ENCODE data around the gene OR11H6. TPM values are rescaled to one million over a fixed set of nuclear protein-coding genes. Genes with fewer than 3 reads are reported as not detected.

The OR11H6 gene
- total and polyA plus RNA-seq, 9 of the 15 experiments (the other 6 are each of a cell fraction or from before 2014, with no cell fraction given): not detected

GRCh38 chr14:20262642-20263128 lies 39.2 kb downstream of the OR11H6 start (continued):
- TF ChIP-seq, protein P1, sequence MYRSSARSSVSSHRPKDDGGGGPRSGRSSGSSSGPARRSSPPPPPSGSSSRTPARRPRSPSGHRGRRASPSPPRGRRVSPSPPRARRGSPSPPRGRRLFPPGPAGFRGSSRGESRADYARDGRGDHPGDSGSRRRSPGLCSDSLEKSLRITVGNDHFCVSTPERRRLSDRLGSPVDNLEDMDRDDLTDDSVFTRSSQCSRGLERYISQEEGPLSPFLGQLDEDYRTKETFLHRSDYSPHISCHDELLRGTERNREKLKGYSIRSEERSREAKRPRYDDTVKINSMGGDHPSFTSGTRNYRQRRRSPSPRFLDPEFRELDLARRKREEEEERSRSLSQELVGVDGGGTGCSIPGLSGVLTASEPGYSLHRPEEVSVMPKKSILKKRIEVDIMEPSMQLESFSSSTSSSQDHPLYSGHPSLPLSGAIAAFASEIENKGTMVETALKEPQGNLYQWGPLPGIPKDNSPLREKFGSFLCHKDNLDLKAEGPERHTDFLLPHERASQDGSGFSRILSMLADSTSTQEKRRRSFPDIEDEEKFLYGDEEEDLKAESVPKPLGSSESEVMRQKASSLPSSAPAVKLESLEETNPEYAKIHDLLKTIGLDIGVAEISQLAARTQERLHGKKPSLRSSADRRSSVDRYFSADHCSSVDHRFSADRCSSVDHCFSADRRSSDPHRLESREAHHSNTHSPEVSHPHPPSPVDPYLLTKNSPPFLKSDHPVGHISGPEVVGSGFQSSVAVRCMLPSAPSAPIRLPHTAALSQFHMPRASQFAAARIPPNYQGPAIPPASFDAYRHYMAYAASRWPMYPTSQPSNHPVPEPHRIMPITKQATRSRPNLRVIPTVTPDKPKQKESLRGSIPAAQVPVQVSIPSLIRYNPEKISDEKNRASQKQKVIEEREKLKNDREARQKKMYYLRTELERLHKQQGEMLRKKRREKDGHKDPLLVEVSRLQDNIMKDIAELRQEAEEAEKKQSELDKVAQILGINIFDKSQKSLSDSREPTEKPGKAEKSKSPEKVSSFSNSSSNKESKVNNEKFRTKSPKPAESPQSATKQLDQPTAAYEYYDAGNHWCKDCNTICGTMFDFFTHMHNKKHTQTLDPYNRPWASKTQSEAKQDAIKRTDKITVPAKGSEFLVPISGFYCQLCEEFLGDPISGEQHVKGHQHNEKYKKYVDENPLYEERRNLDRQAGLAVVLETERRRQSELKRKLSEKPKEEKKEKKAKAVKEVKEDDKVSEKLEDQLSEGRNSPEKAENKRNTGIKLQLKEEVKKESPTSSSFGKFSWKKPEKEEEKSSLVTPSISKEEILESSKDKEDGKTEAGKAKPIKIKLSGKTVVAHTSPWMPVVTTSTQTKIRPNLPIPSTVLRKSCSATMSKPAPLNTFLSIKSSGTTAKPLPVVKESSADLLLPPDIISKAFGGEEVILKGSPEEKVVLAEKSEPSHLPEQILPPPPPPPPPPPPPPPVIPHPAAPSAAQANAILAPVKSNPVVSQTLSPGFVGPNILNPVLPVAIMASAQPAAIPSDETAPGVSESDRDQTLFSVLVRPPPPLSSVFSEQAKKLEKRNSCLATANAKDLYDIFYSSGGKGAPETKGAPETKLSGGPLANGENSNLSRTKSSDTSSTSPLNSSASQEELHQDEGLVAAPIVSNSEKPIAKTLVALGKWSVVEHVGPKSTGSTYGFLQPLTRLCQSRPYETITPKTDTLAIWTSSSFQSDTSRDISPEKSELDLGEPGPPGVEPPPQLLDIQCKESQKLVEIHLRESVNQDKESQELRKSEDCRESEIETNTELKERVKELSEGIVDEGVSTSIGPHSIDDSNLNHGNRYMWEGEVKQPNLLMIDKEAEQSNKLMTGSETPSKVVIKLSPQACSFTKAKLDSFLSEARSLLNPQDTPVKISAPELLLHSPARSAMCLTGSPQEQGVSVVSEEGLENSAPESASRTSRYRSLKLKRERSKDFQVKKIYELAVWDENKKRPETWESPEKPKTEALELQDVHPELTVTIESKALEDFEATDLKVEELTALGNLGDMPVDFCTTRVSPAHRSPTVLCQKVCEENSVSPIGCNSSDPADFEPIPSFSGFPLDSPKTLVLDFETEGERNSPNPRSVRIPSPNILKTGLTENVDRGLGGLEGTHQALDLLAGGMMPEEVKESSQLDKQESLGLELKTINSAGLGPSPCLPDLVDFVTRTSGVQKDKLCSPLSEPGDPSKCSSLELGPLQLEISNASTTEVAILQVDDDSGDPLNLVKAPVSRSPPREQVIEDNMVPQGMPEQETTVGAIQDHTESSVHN (IDR thresholded peaks at IDR 0.05; ENCODE audit: borderline replicate concordance in 1 of 2, low read depth in 1 of 2): peak in 1 of 2 experiments; percentile 66; a peak in 1 of 4 replicates
- TF ChIP-seq RCOR1 (IDR thresholded peaks at IDR 0.05; ENCODE audit: borderline replicate concordance in 1 of 2, low read depth in 2 of 2, low read length in 2 of 2): peak in 1 of 2 experiments; percentile 25; a peak in 1 of 4 replicates
- TF ChIP-seq, protein P2, sequence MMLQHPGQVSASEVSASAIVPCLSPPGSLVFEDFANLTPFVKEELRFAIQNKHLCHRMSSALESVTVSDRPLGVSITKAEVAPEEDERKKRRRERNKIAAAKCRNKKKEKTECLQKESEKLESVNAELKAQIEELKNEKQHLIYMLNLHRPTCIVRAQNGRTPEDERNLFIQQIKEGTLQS (IDR thresholded peaks at IDR 0.05): peak; percentile 94
- TF ChIP-seq, protein P2 (CRISPR knock-in tag; conservative IDR thresholded peaks at IDR 0.05): no peak
- TF ChIP-seq CEBPB (tag; IDR thresholded peaks at IDR 0.05): peak; percentile 44; the same call in 1 of the 2 replicates
- no peak for TF ChIP-seq CCAR2 (IDR thresholded peaks at IDR 0.05; ENCODE audit: low read depth, low read length)
- TF ChIP-seq EP300 (IDR thresholded peaks at IDR 0.05; ENCODE audit: low read length): peak; percentile 57
- TF ChIP-seq SOX6 (IDR thresholded peaks at IDR 0.05): peak; percentile 46; the same call in 1 of the 2 replicates
- TF ChIP-seq BRD9 (IDR thresholded peaks at IDR 0.05; ENCODE audit: low read depth, partially characterized antibody): no peak
- TF ChIP-seq GATAD2A (IDR thresholded peaks at IDR 0.05): no peak
- TF ChIP-seq L3MBTL2 (IDR thresholded peaks at IDR 0.05): peak; percentile 30
- TF ChIP-seq ZFX (CRISPR knock-in tag; IDR thresholded peaks at IDR 0.05): no peak
- peak in 1 of 2 experiments; percentile 57; a peak in 1 of 4 replicates for TF ChIP-seq MAZ (CRISPR knock-in tag; conservative IDR thresholded peaks at IDR 0.05 in 1 of 2, IDR thresholded peaks at IDR 0.05 in 1 of 2)
- TF ChIP-seq ZSCAN32 (CRISPR knock-in tag; IDR thresholded peaks at IDR 0.05): peak; percentile 97
- TF ChIP-seq RAD51 (IDR thresholded peaks at IDR 0.05; ENCODE audit: borderline replicate concordance, low read depth): no peak
- no peak for TF ChIP-seq ZBTB8A (IDR thresholded peaks at IDR 0.05; ENCODE audit: partially characterized antibody)
- TF ChIP-seq FOXA3 (CRISPR knock-in tag; conservative IDR thresholded peaks at IDR 0.05 in 1 of 2, IDR thresholded peaks at IDR 0.05 in 1 of 2): no peak
- no peak for TF ChIP-seq MXI1 (IDR thresholded peaks at IDR 0.05; ENCODE audit: low read depth, low read length)
